GM21737 (cell line): ENCODE data around the gene MAP4K5.
"Not testable (repeated sequence)": the region's sequence is repeated elsewhere in the genome, so short reads cannot be mapped to it uniquely, and the experiment has no call there.

ENCODE experiments used
- ATAC-seq: cut with Tn5 transposase; IDR thresholded peaks from one replicate; pipeline ENCODE4 v1.9.1; 2021; ENCODE audit warnings: mild to moderate bottlenecking, moderate library complexity; ENCODE audit not compliant: unreplicated experiment

MAP4K5 gene

DNA sequence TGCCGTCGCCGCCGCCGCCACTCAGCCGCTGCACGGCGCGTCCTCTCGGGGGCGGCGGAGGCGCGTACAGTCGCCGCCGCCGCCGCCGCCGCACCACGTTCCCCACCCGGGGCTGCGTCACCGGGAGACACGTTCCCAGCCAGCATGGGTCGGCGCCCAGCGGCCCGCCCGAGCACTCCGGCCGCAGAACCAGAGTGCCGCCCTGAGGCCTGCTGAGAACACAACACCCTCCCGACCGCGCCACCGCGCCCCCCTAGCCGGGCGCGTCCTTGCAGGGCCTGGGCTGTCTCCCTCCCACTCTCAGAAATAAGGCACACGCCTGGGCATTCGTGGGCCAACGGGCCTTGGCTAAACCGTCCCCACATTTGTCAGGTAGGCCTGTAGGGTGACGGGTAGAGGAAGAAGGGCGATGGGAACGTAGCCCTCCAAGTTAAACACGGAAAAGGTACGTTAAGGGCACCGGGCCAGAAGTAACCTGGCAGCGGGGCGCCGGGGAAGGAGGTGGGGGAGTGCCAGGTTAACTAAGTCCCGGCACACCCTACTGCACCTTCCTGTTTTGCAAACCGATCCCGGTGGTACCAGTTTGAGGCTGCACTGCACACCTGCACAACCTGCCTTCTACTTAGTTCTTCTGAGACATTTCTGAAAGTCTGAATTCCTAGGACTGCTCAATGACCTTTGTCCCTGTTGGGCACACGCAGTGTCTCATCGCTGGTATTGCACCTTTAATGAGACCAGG lies at the start of gene MAP4K5:
Gene MAP4K5, minus strand, starts transcription at position 68 of the 739 bp plus-strand sequence. CDS start 520 bp downstream, outside the sequence.
- peak; percentile 95 for ATAC-seq

DNA sequence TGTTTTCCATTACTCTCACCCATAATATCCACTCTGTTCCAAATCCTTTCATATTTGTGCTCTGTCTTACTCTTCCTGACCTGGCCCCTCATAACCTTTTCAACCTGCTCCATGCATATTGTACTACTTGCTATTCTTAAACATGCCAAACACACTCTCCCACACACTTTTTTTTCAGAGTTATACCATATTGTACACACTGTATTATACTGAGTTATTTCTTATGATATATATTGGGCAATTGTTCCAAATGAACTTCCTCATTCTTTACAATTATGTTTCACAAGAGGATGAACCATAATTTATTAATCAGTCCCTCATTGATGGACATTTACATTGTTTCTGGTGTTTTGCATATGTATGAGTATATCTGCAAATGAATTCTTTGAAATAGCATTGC lies 46.1 kb upstream of the MAP4K5 start:
- no peak for ATAC-seq

DNA sequence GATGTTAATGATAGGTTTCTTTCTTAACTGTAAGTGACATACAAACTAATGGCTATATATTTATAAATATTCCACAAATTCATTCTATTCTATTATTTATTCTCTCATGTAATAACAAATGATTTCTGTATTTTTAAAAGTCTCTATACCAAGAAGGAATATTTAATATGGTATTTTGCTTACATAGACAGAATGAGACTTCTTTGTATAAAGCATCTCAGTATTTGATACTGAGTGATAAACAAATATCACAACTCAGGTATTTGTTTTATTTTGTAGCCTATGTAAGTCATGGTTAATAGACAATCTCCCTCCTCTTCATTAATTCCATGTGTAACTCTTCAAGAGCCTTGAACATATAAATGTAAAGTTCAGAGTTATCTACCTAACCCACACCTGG lies 45.6 kb upstream of the MAP4K5 start:
- no peak for ATAC-seq

- no peak for ATAC-seq
Observed at GRCh38 chr14:50575769-50576168, 43.4 kb upstream of the MAP4K5 start.

GRCh38 chr14:50573862-50574261 lies 41.5 kb upstream of the MAP4K5 start:
- ATAC-seq = no peak

DNA sequence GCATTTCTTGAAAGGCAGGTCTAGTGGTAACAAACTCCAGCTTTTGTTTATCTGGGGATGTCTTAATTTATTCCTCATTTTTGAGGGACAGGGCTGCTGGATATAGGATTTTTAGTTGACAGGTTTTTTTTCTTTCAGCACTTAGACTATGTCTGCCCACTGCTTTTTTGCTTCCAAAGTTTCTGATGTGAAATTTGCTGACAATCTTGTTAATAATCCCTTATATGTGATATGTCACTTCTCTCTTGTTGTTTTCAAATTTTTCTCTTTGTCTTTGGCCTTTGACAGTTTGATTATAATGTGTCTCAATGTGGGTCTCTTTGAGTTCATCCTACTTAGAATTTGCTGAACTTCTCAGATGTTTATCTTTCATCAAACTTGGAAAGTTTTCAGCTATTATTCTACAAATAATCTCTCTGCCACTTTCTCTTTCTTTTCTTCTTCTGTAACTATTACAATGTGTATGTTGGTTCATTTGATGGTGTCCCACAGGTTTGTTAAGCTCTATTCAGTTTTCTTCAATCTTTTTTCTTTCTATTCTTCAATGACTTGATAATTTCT lies 37.4 kb upstream of the MAP4K5 start:
- ATAC-seq = no peak

GRCh38 chr14:50562841-50563240 lies 30.5 kb upstream of the MAP4K5 start:
- ATAC-seq = no peak

- ATAC-seq = no peak
Observed at GRCh38 chr14:50560931-50561285, 28.5 kb upstream of the MAP4K5 start.

DNA sequence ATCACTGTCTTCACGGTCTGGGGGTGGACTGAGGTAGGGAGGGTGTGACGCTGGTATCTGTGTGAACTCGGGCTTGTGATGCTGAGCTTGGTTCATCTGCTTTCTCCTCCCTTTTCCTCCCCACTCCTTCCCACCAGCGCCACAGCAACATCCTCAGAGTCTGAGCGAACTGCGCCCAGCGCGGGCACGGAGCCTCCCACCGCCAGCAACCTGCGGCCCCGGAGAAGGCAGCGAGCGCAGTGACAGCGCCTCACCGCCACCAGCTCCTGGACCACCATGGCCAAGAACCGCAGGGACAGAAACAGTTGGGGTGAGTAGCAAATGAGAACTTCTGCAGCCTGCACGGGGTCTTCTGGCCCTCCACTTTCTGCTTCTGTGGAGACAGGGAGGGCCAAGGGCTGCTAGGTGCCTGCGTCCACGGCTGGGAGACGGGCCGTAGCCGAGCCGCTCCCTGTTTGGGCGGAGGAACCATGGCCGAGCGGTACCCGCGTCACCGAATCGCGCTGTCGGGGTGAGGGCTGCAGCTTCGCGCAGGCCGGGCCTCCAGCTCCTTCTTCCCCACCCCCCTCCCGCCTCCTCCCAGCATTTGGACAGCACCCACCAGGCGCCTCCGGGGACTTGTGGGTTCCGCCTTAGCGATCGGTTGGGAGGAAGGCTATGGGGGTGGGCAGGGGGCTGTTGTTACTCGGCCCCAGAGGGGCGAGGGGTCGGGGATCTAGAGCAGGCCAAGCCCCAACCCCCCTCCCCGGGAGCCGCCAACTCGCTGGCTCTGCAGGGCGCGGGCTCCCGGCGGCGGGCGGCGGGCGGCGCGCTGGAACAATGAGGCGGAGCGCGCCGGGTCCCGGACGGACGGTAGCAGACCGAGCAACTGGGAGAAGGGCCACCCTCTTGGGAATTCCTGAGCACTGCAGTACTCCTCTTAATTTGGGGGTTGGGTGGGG lies 27.9 kb upstream of the MAP4K5 start, which contains the start of gene ATL1:
Gene ATL1, plus strand, starts transcription at position 156 of the 941 bp plus-strand sequence. Its CDS starts 121 bp downstream, at position 277.
- ATAC-seq = no peak

DNA sequence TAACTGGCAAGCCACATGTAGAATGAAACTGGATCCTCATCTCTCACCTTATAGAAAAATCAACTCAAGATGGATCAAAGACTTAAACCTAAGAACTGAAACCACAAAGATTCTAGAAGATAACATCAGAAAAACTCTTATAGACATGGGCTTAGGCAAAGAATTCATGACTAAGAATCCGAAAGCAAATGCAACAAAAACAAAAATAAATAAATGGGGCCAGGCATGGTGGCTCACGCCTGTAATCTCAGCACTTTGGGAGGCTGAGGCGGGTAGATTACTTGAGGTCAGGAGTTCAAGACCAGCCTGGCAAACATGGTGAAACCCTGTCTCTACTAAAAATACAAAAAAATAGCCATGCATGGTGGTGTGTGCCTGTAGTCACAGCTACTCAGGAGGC lies 20.4 kb upstream of the MAP4K5 start:
- not testable (repeated sequence) for ATAC-seq

DNA sequence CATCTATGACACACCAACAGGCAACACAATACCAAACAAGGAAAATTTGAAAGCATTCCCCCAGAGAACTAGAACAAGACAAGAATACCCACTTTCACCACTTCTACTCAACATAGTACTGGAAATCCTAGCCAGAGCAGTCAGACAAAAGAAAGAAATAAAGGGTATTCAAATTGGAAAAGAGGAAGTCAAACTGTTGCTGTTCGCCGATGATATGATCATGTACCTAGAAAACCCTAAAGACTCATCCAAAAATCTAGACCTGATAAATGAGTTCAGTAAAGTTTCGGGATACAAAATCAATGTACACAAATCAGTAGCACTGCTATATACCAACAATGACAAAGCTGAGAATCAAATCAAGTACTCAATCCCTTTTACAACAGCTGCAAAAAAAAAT lies 19.5 kb upstream of the MAP4K5 start:
- ATAC-seq = no peak

DNA sequence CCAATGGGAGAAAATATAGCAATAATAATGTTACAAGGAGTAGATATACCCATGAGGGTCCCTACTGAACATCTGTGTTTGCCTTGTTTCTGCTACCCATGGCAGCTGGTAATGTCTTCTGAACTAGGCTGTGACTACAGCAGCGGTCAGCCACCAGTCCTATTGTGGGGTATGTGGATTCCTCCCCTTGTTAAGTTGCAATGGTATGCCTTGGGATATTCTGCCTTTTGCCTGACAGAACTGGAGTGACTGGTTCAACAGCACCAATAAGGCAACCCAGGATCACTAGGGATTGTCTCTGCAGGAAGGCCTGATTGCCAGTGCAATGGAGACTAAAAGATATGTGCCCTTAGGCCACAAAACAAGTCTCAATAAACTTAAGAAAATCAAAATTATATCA lies 17.9 kb upstream of the MAP4K5 start:
- ATAC-seq = no peak

DNA sequence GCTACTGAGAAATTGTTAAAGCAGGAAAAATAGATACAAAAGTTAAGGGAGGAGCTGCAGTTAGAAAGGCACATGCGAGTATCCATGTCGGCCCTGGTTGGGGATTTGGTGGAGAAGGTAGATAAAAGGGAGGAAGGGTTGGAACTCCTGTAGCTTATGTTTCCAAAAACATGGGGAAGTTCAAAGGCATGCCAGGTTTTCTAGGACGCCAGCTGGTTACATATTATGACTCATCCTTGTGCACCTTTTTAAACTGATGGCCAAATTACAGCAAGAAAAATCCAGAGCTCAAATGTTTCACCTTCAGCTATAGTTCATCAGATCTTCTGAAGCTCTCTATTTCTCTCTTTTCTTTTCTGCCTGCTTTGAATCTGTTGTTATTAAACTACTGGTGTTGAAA lies 13.2 kb upstream of the MAP4K5 start:
- no peak for ATAC-seq

DNA sequence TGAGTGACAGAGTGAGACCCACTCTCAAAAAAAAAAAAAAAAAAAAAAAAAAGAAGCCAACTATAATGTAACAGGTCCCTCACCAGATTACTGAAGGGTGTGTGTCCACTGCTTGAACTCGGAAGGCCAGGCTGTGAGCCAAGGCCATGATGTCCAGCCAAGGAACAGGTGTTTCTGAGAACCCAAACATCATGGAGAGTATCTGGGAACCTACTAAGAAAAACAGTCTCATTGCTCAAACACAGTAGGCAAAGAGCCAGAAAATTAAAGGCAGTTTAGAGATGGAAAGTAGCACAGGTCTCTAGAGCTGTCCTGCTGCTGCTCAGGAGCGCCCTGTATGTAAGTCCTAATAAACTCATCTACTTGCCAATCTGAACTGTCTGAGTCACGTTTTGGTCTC lies 12.5 kb upstream of the MAP4K5 start:
- ATAC-seq = no peak

DNA sequence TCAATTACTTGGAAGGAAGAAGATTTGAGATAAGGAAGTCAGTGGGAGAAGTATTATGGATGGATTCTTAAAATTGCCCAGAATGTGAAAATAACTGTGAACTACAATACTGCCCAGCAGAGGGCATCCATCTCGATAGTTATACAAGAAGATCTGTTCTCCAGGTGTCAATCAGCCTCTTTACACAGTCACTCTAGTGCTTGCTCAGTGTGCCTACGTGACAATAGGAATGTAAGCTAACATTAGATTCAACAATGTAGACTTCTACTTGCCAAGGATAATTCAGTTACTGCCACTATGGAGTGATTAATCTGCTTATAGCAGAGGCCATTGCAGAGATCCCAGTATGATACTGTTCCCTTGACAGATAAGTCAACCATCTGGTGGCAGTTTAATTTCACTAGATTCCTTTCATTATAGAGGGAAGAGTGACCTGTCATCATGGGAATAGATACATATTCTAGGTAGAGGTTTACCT lies 10.6 kb upstream of the MAP4K5 start:
- ATAC-seq = no peak

GRCh38 chr14:50541159-50541567 lies 8.8 kb upstream of the MAP4K5 start:
- no peak for ATAC-seq

DNA sequence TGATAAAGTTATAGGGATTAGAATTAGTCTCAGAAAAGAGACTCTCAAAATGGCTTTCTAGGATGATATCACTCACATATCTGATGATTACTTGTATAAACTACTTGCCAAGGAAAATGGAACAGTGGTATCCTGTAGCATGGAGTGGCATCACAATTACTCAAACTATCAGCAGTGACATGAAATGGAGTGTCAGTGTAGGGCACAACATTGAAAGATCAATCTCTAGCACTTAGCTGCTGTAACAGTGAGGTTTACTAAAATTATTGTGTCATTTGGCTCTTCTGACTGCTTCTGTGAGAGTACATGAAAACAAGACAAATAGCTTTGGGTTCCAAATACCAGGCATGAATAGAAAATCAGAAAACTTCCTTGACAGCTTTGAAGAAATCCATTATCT lies 6.7 kb upstream of the MAP4K5 start:
- ATAC-seq = no peak

DNA sequence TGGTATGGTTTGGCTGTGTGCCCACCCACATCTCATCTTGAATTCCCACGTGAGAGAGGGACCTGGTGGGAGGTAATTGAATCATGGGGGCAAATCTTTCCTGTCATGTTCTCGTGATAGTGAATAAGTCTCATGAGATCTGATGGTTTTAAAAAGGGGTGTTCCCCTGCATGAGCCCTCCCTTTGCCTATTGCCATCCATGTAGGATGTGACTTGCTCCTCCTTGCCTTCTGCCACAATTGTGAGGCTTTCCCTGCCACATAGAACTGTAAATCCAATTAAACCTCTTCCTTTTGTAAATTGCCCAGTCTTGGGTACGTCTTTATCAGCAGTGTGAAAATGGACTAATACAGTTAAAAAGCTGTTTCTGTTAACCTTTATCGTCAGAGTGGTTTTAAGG lies 5.7 kb upstream of the MAP4K5 start:
- not testable (repeated sequence) for ATAC-seq

GRCh38 chr14:50534997-50535396 lies 2.6 kb upstream of the MAP4K5 start:
- no peak for ATAC-seq

- no peak for ATAC-seq
Observed at GRCh38 chr14:50534416-50534815, 2.0 kb upstream of the MAP4K5 start.

GRCh38 chr14:50533806-50534205 lies 1.4 kb upstream of the MAP4K5 start:
- no peak for ATAC-seq
